ENCODE results near the gene HNRNPU. TPM values are rescaled to one million over a fixed set of nuclear protein-coding genes. Genes with fewer than 3 reads are reported as not detected.

Gene HNRNPU
- total and polyA plus RNA-seq, 2 of the 13 experiments (the other 11 are each of a cell fraction or from before 2014, with no cell fraction given): 101 to 508 TPM

DNA sequence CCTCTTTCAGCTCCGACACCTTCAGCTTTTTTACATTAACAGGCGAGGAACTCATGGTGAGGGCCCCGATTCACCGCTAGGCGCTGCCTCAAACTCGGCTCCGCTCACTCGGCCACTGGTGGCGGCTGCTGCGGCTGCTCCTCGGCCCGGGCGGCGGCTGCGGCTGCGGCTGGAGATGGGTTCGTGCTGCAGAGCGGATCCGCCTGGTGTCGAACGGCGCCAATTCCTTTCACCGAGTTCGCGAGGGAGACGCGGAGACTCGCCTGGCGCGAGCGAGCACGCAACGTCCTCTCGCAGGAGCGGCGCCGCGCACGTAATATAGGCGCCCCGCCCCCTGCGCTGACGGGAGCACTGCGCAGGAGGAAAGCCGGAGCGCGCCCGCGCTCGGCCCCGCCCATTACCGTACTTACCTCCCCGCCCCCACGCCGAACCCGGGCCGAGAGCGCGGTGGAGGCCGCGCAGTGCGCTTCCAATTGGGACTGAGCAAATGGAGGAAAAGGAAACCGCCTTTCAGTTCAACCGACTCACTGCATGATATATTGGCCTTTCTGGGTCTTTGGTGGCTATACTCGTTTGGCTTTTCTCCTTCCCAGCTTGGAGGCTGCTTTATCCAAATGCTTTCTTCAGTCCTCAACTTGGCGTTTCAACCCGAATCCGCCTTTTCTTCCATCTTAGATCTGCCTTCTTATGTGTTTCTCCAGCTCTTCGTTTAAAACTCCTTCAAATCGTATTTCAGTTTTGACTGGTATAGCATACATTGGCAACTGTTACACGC lies at the start of gene HNRNPU (continued):
- TF ChIP-seq, protein P1, sequence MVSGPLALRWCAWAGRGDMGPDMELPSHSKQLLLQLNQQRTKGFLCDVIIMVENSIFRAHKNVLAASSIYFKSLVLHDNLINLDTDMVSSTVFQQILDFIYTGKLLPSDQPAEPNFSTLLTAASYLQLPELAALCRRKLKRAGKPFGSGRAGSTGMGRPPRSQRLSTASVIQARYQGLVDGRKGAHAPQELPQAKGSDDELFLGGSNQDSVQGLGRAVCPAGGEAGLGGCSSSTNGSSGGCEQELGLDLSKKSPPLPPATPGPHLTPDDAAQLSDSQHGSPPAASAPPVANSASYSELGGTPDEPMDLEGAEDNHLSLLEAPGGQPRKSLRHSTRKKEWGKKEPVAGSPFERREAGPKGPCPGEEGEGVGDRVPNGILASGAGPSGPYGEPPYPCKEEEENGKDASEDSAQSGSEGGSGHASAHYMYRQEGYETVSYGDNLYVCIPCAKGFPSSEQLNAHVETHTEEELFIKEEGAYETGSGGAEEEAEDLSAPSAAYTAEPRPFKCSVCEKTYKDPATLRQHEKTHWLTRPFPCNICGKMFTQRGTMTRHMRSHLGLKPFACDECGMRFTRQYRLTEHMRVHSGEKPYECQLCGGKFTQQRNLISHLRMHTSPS (CRISPR knock-in tag; IDR thresholded peaks at IDR 0.05; ENCODE audit: low read depth): peak; percentile 52; the same call in 1 of the 2 replicates
- TF ChIP-seq ZMYM2 (CRISPR knock-in tag; IDR thresholded peaks at IDR 0.05): no peak
- no peak for TF ChIP-seq NFYC (CRISPR knock-in tag; IDR thresholded peaks at IDR 0.05)
- no peak; the same call in 1 of the 2 replicates for TF ChIP-seq THAP7 (CRISPR knock-in tag; IDR thresholded peaks at IDR 0.05)
- TF ChIP-seq MTF1 (CRISPR knock-in tag; IDR thresholded peaks at IDR 0.05): no peak
- TF ChIP-seq TSC22D2 (CRISPR knock-in tag; IDR thresholded peaks at IDR 0.05; ENCODE audit: borderline replicate concordance): peak; percentile 73; the same call in 1 of the 2 replicates
- peak; percentile 89 for TF ChIP-seq KAT8 (CRISPR knock-in tag; IDR thresholded peaks at IDR 0.05)
- peak; percentile 67 for TF ChIP-seq MIER3 (CRISPR knock-in tag; IDR thresholded peaks at IDR 0.05; ENCODE audit: borderline replicate concordance)
- TF ChIP-seq, protein P2, sequence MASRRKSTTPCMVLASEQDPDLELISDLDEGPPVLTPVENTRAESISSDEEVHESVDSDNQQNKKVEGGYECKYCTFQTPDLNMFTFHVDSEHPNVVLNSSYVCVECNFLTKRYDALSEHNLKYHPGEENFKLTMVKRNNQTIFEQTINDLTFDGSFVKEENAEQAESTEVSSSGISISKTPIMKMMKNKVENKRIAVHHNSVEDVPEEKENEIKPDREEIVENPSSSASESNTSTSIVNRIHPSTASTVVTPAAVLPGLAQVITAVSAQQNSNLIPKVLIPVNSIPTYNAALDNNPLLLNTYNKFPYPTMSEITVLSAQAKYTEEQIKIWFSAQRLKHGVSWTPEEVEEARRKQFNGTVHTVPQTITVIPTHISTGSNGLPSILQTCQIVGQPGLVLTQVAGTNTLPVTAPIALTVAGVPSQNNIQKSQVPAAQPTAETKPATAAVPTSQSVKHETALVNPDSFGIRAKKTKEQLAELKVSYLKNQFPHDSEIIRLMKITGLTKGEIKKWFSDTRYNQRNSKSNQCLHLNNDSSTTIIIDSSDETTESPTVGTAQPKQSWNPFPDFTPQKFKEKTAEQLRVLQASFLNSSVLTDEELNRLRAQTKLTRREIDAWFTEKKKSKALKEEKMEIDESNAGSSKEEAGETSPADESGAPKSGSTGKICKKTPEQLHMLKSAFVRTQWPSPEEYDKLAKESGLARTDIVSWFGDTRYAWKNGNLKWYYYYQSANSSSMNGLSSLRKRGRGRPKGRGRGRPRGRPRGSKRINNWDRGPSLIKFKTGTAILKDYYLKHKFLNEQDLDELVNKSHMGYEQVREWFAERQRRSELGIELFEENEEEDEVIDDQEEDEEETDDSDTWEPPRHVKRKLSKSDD (CRISPR knock-in tag; IDR thresholded peaks at IDR 0.05; ENCODE audit: low read depth): 0 out of 2 replicates have a peak, but pooled peaks have one; percentile 59
- peak; percentile 47; the same call in 1 of the 2 replicates for TF ChIP-seq NFKB2 (CRISPR knock-in tag; IDR thresholded peaks at IDR 0.05; ENCODE audit: borderline replicate concordance)
- TF ChIP-seq LBX2 (CRISPR knock-in tag; IDR thresholded peaks at IDR 0.05; ENCODE audit: borderline replicate concordance): 0 out of 2 replicates have a peak, but pooled peaks have one; percentile 57
- TF ChIP-seq TAF1 (CRISPR knock-in tag; IDR thresholded peaks at IDR 0.05): peak; percentile 99
- no peak for TF ChIP-seq ATF7 (IDR thresholded peaks at IDR 0.05)
- no peak for TF ChIP-seq ATF7 (CRISPR knock-in tag; IDR thresholded peaks at IDR 0.05)
- TF ChIP-seq, protein P3, sequence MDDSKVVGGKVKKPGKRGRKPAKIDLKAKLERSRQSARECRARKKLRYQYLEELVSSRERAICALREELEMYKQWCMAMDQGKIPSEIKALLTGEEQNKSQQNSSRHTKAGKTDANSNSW (CRISPR knock-in tag; IDR thresholded peaks at IDR 0.05; ENCODE audit: borderline replicate concordance): peak; percentile 14; the same call in 1 of the 2 replicates
- no peak for TF ChIP-seq HNF4G (IDR thresholded peaks at IDR 0.05; ENCODE audit: borderline replicate concordance, low read depth, low read length)
- TF ChIP-seq HNF4G (CRISPR knock-in tag; IDR thresholded peaks at IDR 0.05; ENCODE audit: borderline replicate concordance, low read depth): no peak
- 0 out of 2 replicates have a peak, but pooled peaks have one; percentile 64 for TF ChIP-seq CHCHD3 (CRISPR knock-in tag; IDR thresholded peaks at IDR 0.05)
- TF ChIP-seq ATF1 (CRISPR knock-in tag; IDR thresholded peaks at IDR 0.05): no peak
- peak; percentile 66 for TF ChIP-seq GATAD2A (CRISPR knock-in tag; IDR thresholded peaks at IDR 0.05)
- no peak for TF ChIP-seq PHB2 (IDR thresholded peaks at IDR 0.05; ENCODE audit: partially characterized antibody)

All from HepG2 (cell line).